Thoracic aorta (tissue), 2 donors: ENCODE data around the gene SAG. TPM values are rescaled to one million over a fixed set of nuclear protein-coding genes. Genes with fewer than 3 reads are reported as not detected.

Source experiments
- ATAC-seq: fragments of 150-250 bp; one replicate; pipeline ENCODE4 v1.8.0; 2017; ENCODE audit warnings: low read depth; ENCODE audit not compliant: insufficient number of reproducible peaks, low FRiP score
- DNase-seq: peaks from one replicate; pipeline ENCODE4 v3.0.0-alpha.2; 2020; ENCODE audit warnings: low spot score
- H3K27ac ChIP-seq, 2 donors: fragments of 200-600 bp; sonication (generic); 1 replicate in 1 of 2; 2 replicates in 1 of 2; pipeline ENCODE4 v1.5.1; 2016; ENCODE audit warnings: mild to moderate bottlenecking in 2 of 2, moderate library complexity in 2 of 2
- H3K27me3 ChIP-seq: fragments of 200-600 bp; sonication (generic); replicated peaks from 2 replicates; pipeline ENCODE4 v1.6.0; 2016; ENCODE audit warnings: mild to moderate bottlenecking; ENCODE audit not compliant: insufficient read depth
- H3K36me3 ChIP-seq: fragments of 200-600 bp; sonication (generic); one replicate; pipeline ENCODE4 v1.5.1; 2016
- H3K4me1 ChIP-seq, 2 donors: fragments of 200-600 bp; sonication (generic); 1 replicate in 1 of 2; 2 replicates in 1 of 2; pipeline versions ENCODE4 v1.5.1 to v1.6.0; 2016; ENCODE audit warnings: low read depth in 2 of 2, mild to moderate bottlenecking in 1 of 2; ENCODE audit not compliant: control insufficient read depth in 1 of 2
- H3K4me3 ChIP-seq: fragments of 200-600 bp; sonication (generic); 2 replicates; pipeline ENCODE4 v1.5.1; 2016; ENCODE audit warnings: mild to moderate bottlenecking
- H3K9me3 ChIP-seq: fragments of 200-600 bp; sonication (generic); 2 replicates; pipeline ENCODE4 v1.5.1; 2016
- CTCF ChIP-seq: fragments of 200-600 bp; sonication (generic); IDR thresholded peaks from one replicate; pipeline ENCODE4 v1.5.1; 2019; ENCODE audit warnings: antibody characterized with exemption
- total RNA-seq, 2 donors: library from RNA; depleted of rRNA; stranded (reverse); fragments of >200 nt; gene quantifications; one replicate each; pipeline versions ENCODE4 v1.1.0 to v1.2.3, GENCODE V29; 2016

The SAG gene
- total RNA-seq, 2 donors from 2014 or later: not detected

- peaks cover 3% of the 10 kb centered on the region for H3K9me3 ChIP-seq
- no peak for TF ChIP-seq CTCF
- H3K4me1 ChIP-seq: peaks cover 3 to 24% of the 10 kb centered on the region in 2 donors
- H3K36me3 ChIP-seq: no peaks in the 10 kb centered on the region
- H3K27me3 ChIP-seq: no peaks in the 10 kb centered on the region
- no peak overlapping the region for H3K4me3 ChIP-seq
- H3K27ac ChIP-seq: no peak overlapping the region
- DNase-seq (no peak), ATAC-seq (no peak)
Measured at GRCh38 chr2:233361297-233361696, 53.7 kb downstream of the SAG start.

GRCh38 chr2:233362742-233363141, 55.1 kb downstream of the SAG start:
- no peak for TF ChIP-seq CTCF
- Histone ChIP-seq H3K27ac (no peak overlapping the region), H3K27me3 (no peaks in the 10 kb centered on the region), H3K4me3 (no peak overlapping the region), H3K4me1 (peaks cover 0 to 11% of the 10 kb centered on the region in 2 donors), H3K9me3 (peaks cover 3% of the 10 kb centered on the region), H3K36me3 (no peaks in the 10 kb centered on the region)
- DNase-seq (no peak), ATAC-seq (no peak)

- TF ChIP-seq CTCF: no peak
- no peak for DNase-seq
- ATAC-seq: no peak
Measured at GRCh38 chr2:233363744-233364235, 56.2 kb downstream of the SAG start.

GRCh38 chr2:233365861-233366520, 58.4 kb downstream of the SAG start:
- H3K4me3 ChIP-seq: no peak overlapping the region
- H3K9me3 ChIP-seq: peaks cover 3% of the 10 kb centered on the region
- TF ChIP-seq CTCF: no peak
- no peak for DNase-seq
- H3K36me3 ChIP-seq: no peaks in the 10 kb centered on the region
- no peak overlapping the region for H3K27ac ChIP-seq
- no peak for ATAC-seq
- H3K27me3 ChIP-seq: no peaks in the 10 kb centered on the region
- H3K4me1 ChIP-seq: peaks cover 8 to 18% of the 10 kb centered on the region in 2 donors

More at GRCh38 chr2:233363744-233364235, 56.2 kb downstream of the SAG start:
- H3K4me1 ChIP-seq: peaks cover 0 to 15% of the 10 kb centered on the region in 2 donors
- no peaks in the 10 kb centered on the region for H3K27me3 ChIP-seq
- H3K9me3 ChIP-seq: peaks cover 3% of the 10 kb centered on the region
- H3K27ac ChIP-seq: no peak overlapping the region
- H3K4me3 ChIP-seq: no peak overlapping the region
- no peaks in the 10 kb centered on the region for H3K36me3 ChIP-seq

GRCh38 chr2:233367586-233367985, 60.0 kb downstream of the SAG start:
- no peak for TF ChIP-seq CTCF
- H3K4me3 ChIP-seq: no peak overlapping the region
- H3K27ac ChIP-seq: no peak overlapping the region
- no peaks in the 10 kb centered on the region for H3K36me3 ChIP-seq
- ATAC-seq: no peak
- peaks cover 8 to 20% of the 10 kb centered on the region in 2 donors for H3K4me1 ChIP-seq
- peaks cover 3% of the 10 kb centered on the region for H3K9me3 ChIP-seq
- H3K27me3 ChIP-seq: no peaks in the 10 kb centered on the region
- DNase-seq: no peak
